Measurements from ENCODE around the gene GRK7.
"Not testable (repeated sequence)": the region's sequence is repeated elsewhere in the genome, so short reads cannot be mapped to it uniquely, and the experiment has no call there.

Gene GRK7

DNA sequence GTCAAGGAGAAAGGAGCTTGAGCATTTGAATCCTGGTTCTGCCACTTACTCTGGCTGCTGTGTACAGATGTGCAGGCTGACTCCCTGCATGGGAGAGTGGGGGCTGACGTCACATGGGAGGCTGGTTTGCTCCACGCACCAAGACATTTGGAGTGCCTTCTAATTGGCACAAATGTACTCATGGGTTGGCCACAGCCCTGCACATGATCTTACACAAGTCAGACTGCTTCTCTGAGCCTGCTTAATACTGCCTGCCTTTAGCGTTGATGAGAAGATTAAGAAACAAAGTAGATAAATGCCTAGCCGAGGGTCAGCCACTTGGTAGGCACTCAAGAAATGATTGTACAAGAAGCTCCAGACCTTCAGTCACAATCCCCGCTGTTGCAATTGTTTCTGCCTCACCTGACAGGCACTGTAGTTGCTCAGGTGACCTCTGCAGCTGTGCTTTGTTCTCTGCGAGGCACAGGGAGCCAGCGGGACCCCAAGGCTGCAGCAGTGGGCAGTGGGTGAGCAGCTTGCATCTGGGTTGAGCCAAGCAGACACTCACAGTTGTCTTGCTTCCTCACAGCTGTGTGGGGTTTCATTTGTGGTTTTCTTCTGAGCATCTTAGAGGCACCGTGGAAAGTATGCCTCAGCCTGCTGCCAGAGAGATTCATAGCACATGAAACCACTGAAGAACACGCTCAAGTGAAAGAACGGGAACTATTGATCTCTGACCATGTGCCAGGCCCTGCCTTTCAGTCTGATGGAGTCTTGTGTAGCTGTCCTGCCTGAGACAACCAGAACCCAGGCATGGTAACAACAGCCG is 33.1 kb downstream of the GRK7 start:
- DNase-seq, result no peak

GRCh38 chr3:141796889-141797781 is 33.9 kb downstream of the GRK7 start:
- DNase-seq, result peak; percentile 6

GRCh38 chr3:141797819-141798447 is 34.7 kb downstream of the GRK7 start:
- peak; percentile 4 for DNase-seq

DNA sequence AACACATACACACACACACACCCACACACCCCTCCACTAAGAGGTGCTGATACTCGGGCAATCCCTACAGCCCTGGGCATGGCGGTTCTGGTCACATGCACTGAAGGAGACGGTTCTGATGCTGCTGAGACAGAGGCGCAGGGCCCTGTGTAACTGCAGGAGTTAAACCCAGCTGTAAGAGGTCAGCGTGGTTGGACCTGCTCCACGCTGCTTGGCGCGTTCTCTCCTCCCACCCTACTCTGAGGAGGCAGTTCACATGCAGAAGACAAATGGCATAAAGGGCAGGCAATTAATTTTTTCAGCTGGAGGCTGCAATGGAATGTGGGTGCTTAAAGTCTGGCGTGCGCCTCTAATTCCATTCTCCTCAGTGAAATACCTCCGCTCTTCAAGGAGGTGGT is 35.2 kb downstream of the GRK7 start:
- DNase-seq, result no peak

- DNase-seq, result no peak
Observed at GRCh38 chr3:141802316-141803077, 39.3 kb downstream of the GRK7 start.

DNA sequence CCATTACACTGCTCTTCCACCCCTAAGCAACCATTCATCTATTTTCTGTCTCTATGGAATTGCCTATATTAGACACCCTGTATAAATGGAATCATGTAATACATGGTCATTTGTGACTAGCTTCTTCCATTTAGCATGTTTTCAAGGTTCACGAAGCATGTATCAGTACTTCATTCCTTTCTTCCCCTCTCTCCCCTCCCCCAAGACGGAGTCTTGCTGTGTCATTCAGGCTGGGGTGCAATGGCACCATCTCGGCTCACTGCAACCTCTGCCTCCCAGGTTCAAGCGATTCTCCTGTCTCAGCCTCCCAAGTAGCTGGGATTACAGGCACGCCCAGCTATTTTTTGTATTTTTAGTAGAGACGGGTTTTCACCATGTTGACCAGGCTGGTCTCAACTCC is 40.3 kb downstream of the GRK7 start:
- DNase-seq, result not testable (repeated sequence)

DNA sequence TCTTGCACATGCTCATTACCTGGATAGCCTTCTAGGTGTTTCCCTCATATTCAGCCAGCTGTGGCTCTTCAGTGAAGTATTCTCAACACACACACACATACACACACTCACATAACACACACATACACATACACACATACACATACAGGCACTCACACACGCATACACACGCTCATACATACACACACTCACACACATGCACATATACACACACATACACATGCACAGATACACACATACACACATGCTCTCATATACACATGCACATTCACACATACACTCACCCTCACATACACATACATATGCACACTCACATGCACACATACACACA is 41.2 kb downstream of the GRK7 start:
- DNase-seq, result no peak

- no peak for DNase-seq
Observed at GRCh38 chr3:141804778-141805639, 41.8 kb downstream of the GRK7 start.

DNA sequence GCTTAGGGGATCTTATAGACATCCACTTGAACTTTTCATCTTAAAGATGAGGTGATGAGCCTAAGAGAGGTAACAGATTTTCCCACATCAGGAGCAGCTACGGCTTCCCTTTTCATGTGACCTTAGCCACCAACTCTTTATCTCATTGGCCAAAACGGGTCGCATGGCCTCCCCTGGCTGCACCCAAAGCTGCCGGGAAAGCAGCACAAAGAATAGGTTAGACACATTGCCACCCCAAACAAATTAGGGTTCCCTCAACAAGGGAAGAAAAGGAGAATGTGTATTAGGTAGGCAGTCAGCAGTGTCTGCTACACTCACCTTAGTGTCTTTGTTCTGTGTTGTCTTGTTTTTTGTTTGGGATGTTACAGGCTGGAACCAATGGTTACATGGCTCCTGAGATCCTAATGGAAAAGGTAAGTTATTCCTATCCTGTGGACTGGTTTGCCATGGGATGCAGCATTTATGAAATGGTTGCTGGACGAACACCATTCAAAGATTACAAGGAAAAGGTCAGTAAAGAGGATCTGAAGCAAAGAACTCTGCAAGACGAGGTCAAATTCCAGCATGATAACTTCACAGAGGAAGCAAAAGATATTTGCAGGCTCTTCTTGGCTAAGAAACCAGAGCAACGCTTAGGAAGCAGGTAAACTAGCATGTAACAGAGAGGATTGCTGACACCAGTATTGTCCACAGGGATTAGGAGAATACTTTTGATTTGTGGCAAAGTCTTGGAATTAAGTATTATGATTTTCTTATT is 44.2 kb downstream of the GRK7 start:
- DNase-seq, result no peak

DNA sequence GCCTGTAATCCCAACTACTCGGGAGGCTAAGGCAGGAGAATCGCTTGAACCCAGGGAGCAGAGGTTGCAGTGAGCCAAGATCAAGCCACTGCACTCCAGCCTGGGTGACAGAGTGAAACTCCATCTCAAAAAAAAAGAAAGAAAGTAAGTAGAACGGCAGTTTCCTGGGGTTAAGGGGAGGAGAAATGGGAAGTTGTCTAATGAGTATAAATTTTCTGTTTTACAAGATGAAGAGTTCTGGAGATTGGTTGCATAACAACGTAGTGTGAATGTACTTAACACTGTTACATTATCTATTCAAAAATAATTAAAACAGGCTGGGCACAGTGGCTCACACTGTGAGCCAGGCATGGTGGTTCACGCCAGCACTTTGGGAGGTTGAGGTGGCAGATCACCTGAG is 45.4 kb downstream of the GRK7 start:
- no peak for DNase-seq

DNA sequence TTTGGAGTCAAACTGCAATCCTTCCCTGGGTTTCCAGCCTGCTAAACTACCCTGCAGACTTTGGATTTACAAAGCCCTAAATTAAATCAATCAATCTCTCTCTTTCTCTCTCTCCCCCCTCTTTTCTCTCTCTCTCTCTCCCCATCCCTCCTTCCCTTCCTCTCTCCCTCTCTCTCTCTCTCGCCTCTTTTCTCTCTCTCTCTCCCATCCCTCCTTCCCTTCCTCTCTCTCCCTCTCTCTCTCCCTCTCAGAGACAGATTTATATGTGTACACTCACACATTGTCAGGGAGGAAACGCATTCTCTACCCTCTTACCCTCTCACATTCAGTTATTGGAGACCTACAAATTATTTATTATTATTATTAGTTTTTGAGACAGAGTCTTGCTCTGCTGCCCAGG is 47.0 kb downstream of the GRK7 start:
- no peak for DNase-seq

DNA sequence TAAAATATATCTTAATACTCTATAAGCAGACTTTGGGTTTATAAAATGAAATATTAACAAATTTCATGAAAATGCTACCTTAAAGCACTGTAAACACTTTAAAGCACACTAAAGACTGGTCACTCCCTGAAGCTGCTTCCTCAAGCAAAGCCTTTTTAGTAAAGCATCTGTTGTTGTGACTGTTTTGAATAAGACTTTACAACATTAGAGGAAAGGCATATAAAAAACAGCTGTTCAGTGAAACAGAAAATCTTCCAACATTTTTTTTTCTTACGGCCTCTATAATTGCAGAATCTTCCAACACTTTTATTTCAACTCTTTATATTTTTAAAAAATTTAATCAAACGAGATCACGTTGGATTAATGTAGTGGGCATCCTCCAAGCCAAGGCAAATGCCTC is 48.1 kb downstream of the GRK7 start:
- DNase-seq, result no peak

GRCh38 chr3:141812084-141812483 is 48.9 kb downstream of the GRK7 start:
- DNase-seq, result peak; percentile 63

- DNase-seq, result no peak
Observed at GRCh38 chr3:141812586-141812985, 49.4 kb downstream of the GRK7 start.
